HCT116 (cell line): ENCODE measurements around the gene ARL15. TPM values are rescaled to one million over a fixed set of nuclear protein-coding genes. Genes with fewer than 3 reads are reported as not detected.

ENCODE experiments used
- ATAC-seq: fragments of 200-7000 bp; cut with Tn5 transposase; 2 replicates; pipeline ENCODE4 v1.9.1; 2020; ENCODE audit warnings: mild to moderate bottlenecking, moderate library complexity
- BruUV-seq: library from RNA; stranded (reverse); fragments of 400-500 nt; replicated peaks from 2 replicates; lab custom pipeline; 2021; lab: Mats Ljungman, UMichigan
- CTCF ChIA-PET: fragments of 300-600 bp; sonication (Branson Sonifier 250); formaldehyde crosslinking; loops from one replicate; lab custom pipeline; 2021; ENCODE audit warnings: antibody characterized with exemption; lab: Charles Lee
- POLR2A ChIA-PET: fragments of 300-600, 350-600 bp; sonication (Branson Sonifier 250); formaldehyde crosslinking; loops from one replicate; lab custom pipeline; 2021; ENCODE audit warnings: antibody characterized with exemption; lab: Charles Lee
- RAD21 ChIA-PET, 2 experiments: fragments of 300-600 bp; sonication (Branson Sonifier 250); formaldehyde crosslinking; loops; one replicate each; lab custom pipeline; 2023; ENCODE audit warnings: low total read pairs in 2 of 2; ENCODE audit not compliant: uncharacterized antibody in 2 of 2, unreplicated experiment in 2 of 2, low non-redundant PET in 1 of 2; lab: Charles Lee
- DNase-seq: peaks from one replicate; pipeline ENCODE4 v3.0.0-alpha.2; 2010; ENCODE audit warnings: low read depth, low spot score
- H2AFZ ChIP-seq: fragments of 200-600 bp; shearing (Covaris generic), sonication (generic); 2 replicates; pipeline ENCODE4 v1.6.1; 2017; ENCODE audit warnings: low read depth, mixed run types, mixed read lengths, antibody characterized with exemption, low read length; ENCODE audit not compliant: poor library complexity, severe bottlenecking
- H3K27ac ChIP-seq: 2 replicates; pipeline ENCODE4 v1.5.1; 2012; ENCODE audit warnings: low read depth, low read length
- H3K27me3 ChIP-seq: fragments of 200-600 bp; sonication (generic); 2 replicates; pipeline ENCODE4 v1.6.1; 2016; ENCODE audit warnings: mixed run types, low read length, mixed read lengths; ENCODE audit not compliant: insufficient read depth
- H3K36me3 ChIP-seq, 2 experiments: fragments of 200-500 bp in 1 of 2; fragments of 200-600 bp in 1 of 2; sonication (Bioruptor generic) in 1 of 2; sonication (generic) in 1 of 2; 2 replicates each; pipeline versions ENCODE4 v1.5.1 to v1.6.1; 2014 to 2016; ENCODE audit warnings: low read length in 2 of 2, inconsistent platforms in 1 of 2, mixed read lengths in 1 of 2, mixed run types in 1 of 2; ENCODE audit not compliant: insufficient read depth in 2 of 2, control insufficient read depth in 1 of 2
- H3K4me1 ChIP-seq, 2 experiments: fragments of 200-600 bp in 1 of 2; sonication (generic) in 1 of 2; 2 replicates each; pipeline versions ENCODE4 v1.5.1 to v1.6.1; 2012 to 2017; ENCODE audit warnings: low read length in 2 of 2, inconsistent platforms in 1 of 2, mild to moderate bottlenecking in 1 of 2, mixed read lengths in 1 of 2, mixed run types in 1 of 2, moderate library complexity in 1 of 2; ENCODE audit not compliant: insufficient read depth in 2 of 2, control insufficient read depth in 1 of 2
- H3K4me2 ChIP-seq: fragments of 200-600 bp; sonication (generic); 2 replicates; pipeline ENCODE4 v1.6.1; 2017; ENCODE audit warnings: mixed run types, low read length, mixed read lengths
- H3K4me3 ChIP-seq, 2 experiments: fragments of 200-600 bp in 1 of 2; sonication (generic) in 1 of 2; replicated peaks in 1 of 2; 2 replicates each; pipeline ENCODE4 v1.5.1; 2011 to 2016; ENCODE audit warnings: low read length in 2 of 2, control low read depth in 1 of 2, low read depth in 1 of 2, mild to moderate bottlenecking in 1 of 2, mixed read lengths in 1 of 2, mixed run types in 1 of 2
- H3K79me2 ChIP-seq: fragments of 200-600 bp; sonication (generic); 2 replicates; pipeline ENCODE4 v1.6.1; 2017; ENCODE audit warnings: mild to moderate bottlenecking, mixed run types, low read length, moderate library complexity, mixed read lengths; ENCODE audit not compliant: insufficient read depth
- H3K9ac ChIP-seq: fragments of 200-600 bp; sonication (generic); 2 replicates; pipeline ENCODE4 v1.6.1; 2016; ENCODE audit warnings: low read length, mixed read lengths
- H3K9me2 ChIP-seq: fragments of 200-600 bp; sonication (generic), shearing (Covaris generic); 2 replicates; pipeline ENCODE4 v1.6.1; 2017; ENCODE audit warnings: mixed run types, mild to moderate bottlenecking, moderate library complexity; ENCODE audit not compliant: insufficient read depth
- H3K9me3 ChIP-seq, 2 experiments: fragments of 200-500 bp in 1 of 2; fragments of 200-600 bp in 1 of 2; sonication (Bioruptor generic) in 1 of 2; sonication (generic) in 1 of 2; 2 replicates each; pipeline ENCODE4 v1.6.1; 2014 to 2017; ENCODE audit warnings: low read length in 2 of 2, mixed read lengths in 2 of 2, inconsistent platforms in 1 of 2, low read depth in 1 of 2, mild to moderate bottlenecking in 1 of 2, mixed run types in 1 of 2, moderate library complexity in 1 of 2; ENCODE audit not compliant: control insufficient read depth in 1 of 2, insufficient read depth in 1 of 2
- H4K20me1 ChIP-seq: fragments of 200-600 bp; sonication (generic), shearing (Covaris generic); 2 replicates; pipeline ENCODE4 v1.6.1; 2017; ENCODE audit warnings: mixed run types, mild to moderate bottlenecking, moderate library complexity; ENCODE audit not compliant: insufficient read depth
- EZH2phosphoT487 ChIP-seq: fragments of 200-600 bp; IDR thresholded peaks from 2 replicates; pipeline ENCODE4 v1.6.1; 2018; ENCODE audit warnings: antibody characterized with exemption, borderline replicate concordance
- FOSL1 ChIP-seq: IDR thresholded peaks from 2 replicates; pipeline ENCODE4 v1.6.1; 2012; ENCODE audit warnings: low read depth
- JUND ChIP-seq: IDR thresholded peaks from 2 replicates; pipeline ENCODE4 v1.6.1; 2012
- POLR2AphosphoS5 ChIP-seq: IDR thresholded peaks from 2 replicates; pipeline ENCODE4 v1.6.1; 2011; ENCODE audit warnings: mild to moderate bottlenecking, low read depth, low read length, moderate library complexity
- SIN3A ChIP-seq: IDR thresholded peaks from 2 replicates; pipeline ENCODE4 v1.6.1; 2012; ENCODE audit warnings: low read depth
- SRF ChIP-seq: IDR thresholded peaks from 2 replicates; pipeline ENCODE4 v1.6.1; 2012; ENCODE audit warnings: low read depth
- YY1 ChIP-seq: IDR thresholded peaks from 2 replicates; pipeline ENCODE4 v1.6.1; 2011; ENCODE audit warnings: low read length, low read depth, moderate library complexity, mild to moderate bottlenecking; ENCODE audit not compliant: insufficient replicate concordance; ENCODE audit errors: extremely low read depth
- ZFX ChIP-seq: fragments of 450-650 bp; IDR thresholded peaks from 2 replicates; pipeline ENCODE4 v1.6.1; 2017
- intact Hi-C: fragments of 100-400 bp; cut with micrococcal nuclease; formaldehyde crosslinking; loops from 2 replicates; pipeline ENCODE4 v1.10.0; 2022
- total RNA-seq: library from RNA; stranded (reverse); gene quantifications from one replicate; pipeline ENCODE4 v1.2.1, GENCODE V29; 2021; ENCODE audit not compliant: unreplicated experiment
- TF ChIP-seq, protein P1 (sequence below): IDR thresholded peaks from 2 replicates; pipeline ENCODE4 v1.6.1; 2012
- TF ChIP-seq, protein P2 (sequence below): IDR thresholded peaks from 2 replicates; pipeline ENCODE4 v1.6.1; 2011; ENCODE audit warnings: mild to moderate bottlenecking, low read length, moderate library complexity; ENCODE audit not compliant: insufficient replicate concordance; ENCODE audit errors: extremely low read depth
- TF ChIP-seq, protein P3 (sequence below): IDR thresholded peaks from 2 replicates; pipeline ENCODE4 v1.6.1; 2012; ENCODE audit warnings: low read depth

The ARL15 gene
- total RNA-seq, 1 experiment from 2014 or later: 15.0 TPM

DNA sequence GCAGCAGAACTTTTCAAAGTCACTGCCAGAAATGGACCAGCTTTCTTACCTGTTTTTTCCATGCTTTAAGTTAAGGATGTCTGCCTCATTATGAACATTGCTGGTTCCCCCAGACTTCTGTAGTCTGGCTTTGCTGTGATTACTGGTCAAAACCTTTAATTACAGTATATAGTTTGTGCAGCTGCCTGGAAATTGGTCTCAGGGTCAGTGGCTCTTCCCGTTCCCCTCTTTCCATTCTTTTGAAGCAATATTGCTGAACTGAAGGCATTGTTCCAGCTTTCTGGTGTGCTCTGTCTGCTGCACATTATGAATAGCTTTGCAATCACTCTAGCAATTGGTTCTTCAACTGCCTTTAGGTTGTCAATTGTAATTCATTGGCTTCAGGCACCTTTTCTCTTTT lies 206.5 kb downstream of the ARL15 start:
- Histone ChIP-seq H3K27me3 (no peaks in the 10 kb centered on the region), H3K27ac (no peak overlapping the region), H3K4me2 (no peak overlapping the region), H2AFZ (no peak overlapping the region), H3K4me1 (no peaks in the 10 kb centered on the region), H4K20me1 (no peaks in the 10 kb centered on the region), H3K9me3 (no peaks in the 10 kb centered on the region), H3K9ac (no peak overlapping the region), H3K36me3 (no peaks in the 10 kb centered on the region), H3K79me2 (no peaks in the 10 kb centered on the region), H3K4me3 (no peak overlapping the region), H3K9me2 (no peaks in the 10 kb centered on the region)
- intact Hi-C loops: no loop called here
- BruUV-seq: no TSS peak
- ChIA-PET POLR2A (no interaction called here), RAD21 (no interaction called here), CTCF (no interaction called here)
- ATAC-seq: no peak
- DNase-seq: no peak
- TF ChIP-seq SIN3A (no peak), YY1 (no peak), FOSL1 (no peak), EZH2phosphoT487 (no peak), POLR2AphosphoS5 (no peak), ZFX (no peak), JUND (no peak), SRF (no peak)
- TF ChIP-seq, protein P1, sequence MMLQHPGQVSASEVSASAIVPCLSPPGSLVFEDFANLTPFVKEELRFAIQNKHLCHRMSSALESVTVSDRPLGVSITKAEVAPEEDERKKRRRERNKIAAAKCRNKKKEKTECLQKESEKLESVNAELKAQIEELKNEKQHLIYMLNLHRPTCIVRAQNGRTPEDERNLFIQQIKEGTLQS: no peak
- TF ChIP-seq, protein P2, sequence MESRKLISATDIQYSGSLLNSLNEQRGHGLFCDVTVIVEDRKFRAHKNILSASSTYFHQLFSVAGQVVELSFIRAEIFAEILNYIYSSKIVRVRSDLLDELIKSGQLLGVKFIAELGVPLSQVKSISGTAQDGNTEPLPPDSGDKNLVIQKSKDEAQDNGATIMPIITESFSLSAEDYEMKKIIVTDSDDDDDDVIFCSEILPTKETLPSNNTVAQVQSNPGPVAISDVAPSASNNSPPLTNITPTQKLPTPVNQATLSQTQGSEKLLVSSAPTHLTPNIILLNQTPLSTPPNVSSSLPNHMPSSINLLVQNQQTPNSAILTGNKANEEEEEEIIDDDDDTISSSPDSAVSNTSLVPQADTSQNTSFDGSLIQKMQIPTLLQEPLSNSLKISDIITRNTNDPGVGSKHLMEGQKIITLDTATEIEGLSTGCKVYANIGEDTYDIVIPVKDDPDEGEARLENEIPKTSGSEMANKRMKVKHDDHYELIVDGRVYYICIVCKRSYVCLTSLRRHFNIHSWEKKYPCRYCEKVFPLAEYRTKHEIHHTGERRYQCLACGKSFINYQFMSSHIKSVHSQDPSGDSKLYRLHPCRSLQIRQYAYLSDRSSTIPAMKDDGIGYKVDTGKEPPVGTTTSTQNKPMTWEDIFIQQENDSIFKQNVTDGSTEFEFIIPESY: no peak
- TF ChIP-seq, protein P3, sequence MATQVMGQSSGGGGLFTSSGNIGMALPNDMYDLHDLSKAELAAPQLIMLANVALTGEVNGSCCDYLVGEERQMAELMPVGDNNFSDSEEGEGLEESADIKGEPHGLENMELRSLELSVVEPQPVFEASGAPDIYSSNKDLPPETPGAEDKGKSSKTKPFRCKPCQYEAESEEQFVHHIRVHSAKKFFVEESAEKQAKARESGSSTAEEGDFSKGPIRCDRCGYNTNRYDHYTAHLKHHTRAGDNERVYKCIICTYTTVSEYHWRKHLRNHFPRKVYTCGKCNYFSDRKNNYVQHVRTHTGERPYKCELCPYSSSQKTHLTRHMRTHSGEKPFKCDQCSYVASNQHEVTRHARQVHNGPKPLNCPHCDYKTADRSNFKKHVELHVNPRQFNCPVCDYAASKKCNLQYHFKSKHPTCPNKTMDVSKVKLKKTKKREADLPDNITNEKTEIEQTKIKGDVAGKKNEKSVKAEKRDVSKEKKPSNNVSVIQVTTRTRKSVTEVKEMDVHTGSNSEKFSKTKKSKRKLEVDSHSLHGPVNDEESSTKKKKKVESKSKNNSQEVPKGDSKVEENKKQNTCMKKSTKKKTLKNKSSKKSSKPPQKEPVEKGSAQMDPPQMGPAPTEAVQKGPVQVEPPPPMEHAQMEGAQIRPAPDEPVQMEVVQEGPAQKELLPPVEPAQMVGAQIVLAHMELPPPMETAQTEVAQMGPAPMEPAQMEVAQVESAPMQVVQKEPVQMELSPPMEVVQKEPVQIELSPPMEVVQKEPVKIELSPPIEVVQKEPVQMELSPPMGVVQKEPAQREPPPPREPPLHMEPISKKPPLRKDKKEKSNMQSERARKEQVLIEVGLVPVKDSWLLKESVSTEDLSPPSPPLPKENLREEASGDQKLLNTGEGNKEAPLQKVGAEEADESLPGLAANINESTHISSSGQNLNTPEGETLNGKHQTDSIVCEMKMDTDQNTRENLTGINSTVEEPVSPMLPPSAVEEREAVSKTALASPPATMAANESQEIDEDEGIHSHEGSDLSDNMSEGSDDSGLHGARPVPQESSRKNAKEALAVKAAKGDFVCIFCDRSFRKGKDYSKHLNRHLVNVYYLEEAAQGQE: no peak
